Mesendoderm (in vitro differentiated cells): ENCODE results near the gene CDK13.
"Not testable (repeated sequence)": the region's sequence is repeated elsewhere in the genome, so short reads cannot be mapped to it uniquely, and the experiment has no call there.

Experiments used
- DNase-seq: peaks from one replicate; pipeline ENCODE4 v3.0.0; 2013
- H2AK5ac ChIP-seq: 2 replicates; pipeline ENCODE4 v1.6.1; 2013; ENCODE audit warnings: low read length, inconsistent platforms
- H2BK120ac ChIP-seq: 2 replicates; pipeline ENCODE4 v1.6.1; 2013; ENCODE audit warnings: low read depth, mild to moderate bottlenecking, low read length, moderate library complexity, mixed read lengths
- H2BK15ac ChIP-seq: replicated peaks from 2 replicates; pipeline ENCODE4 v1.6.1; 2013; ENCODE audit warnings: low read depth, mild to moderate bottlenecking, moderate library complexity
- H2BK5ac ChIP-seq: 2 replicates; pipeline ENCODE4 v1.6.1; 2013; ENCODE audit warnings: low read length, inconsistent platforms
- H3K18ac ChIP-seq: 2 replicates; pipeline ENCODE4 v1.6.1; 2013; ENCODE audit warnings: mild to moderate bottlenecking, low read length, mixed read lengths
- H3K23ac ChIP-seq: one replicate; pipeline ENCODE4 v1.6.1; 2013; ENCODE audit warnings: low read length
- H3K27ac ChIP-seq: 2 replicates; pipeline ENCODE4 v1.5.1; 2013; ENCODE audit warnings: low read depth, mild to moderate bottlenecking, inconsistent platforms, low read length, moderate library complexity
- H3K27me3 ChIP-seq: 2 replicates; pipeline ENCODE4 v1.6.1; 2013; ENCODE audit warnings: low read length, control low read depth, mild to moderate bottlenecking, inconsistent platforms; ENCODE audit not compliant: insufficient read depth, poor library complexity
- H3K36me3 ChIP-seq: 2 replicates; pipeline ENCODE4 v1.6.1; 2013; ENCODE audit warnings: low read length, inconsistent platforms; ENCODE audit not compliant: control insufficient read depth, insufficient read depth
- H3K4ac ChIP-seq: one replicate; pipeline ENCODE4 v1.6.1; 2013; ENCODE audit warnings: low read depth, mild to moderate bottlenecking, low read length, moderate library complexity
- H3K4me1 ChIP-seq: 2 replicates; pipeline ENCODE4 v1.6.1; 2013; ENCODE audit warnings: low read depth, low read length, inconsistent platforms; ENCODE audit not compliant: control insufficient read depth
- H3K4me2 ChIP-seq: 2 replicates; pipeline ENCODE4 v1.6.1; 2013; ENCODE audit warnings: low read length
- H3K4me3 ChIP-seq: 2 replicates; pipeline ENCODE4 v1.5.1; 2013; ENCODE audit warnings: mild to moderate bottlenecking, low read length
- H3K56ac ChIP-seq: one replicate; pipeline ENCODE4 v1.6.1; 2013; ENCODE audit warnings: low read length
- H3K79me1 ChIP-seq: 2 replicates; pipeline ENCODE4 v1.6.1; 2013; ENCODE audit warnings: low read length, inconsistent platforms
- H3K79me2 ChIP-seq: 2 replicates; pipeline ENCODE4 v1.6.1; 2013; ENCODE audit warnings: mild to moderate bottlenecking, low read length; ENCODE audit not compliant: control insufficient read depth, insufficient read depth
- H3K9ac ChIP-seq: 2 replicates; pipeline ENCODE4 v1.6.1; 2013; ENCODE audit warnings: low read length, inconsistent platforms
- H4K5ac ChIP-seq: one replicate; pipeline ENCODE4 v1.6.1; 2013; ENCODE audit warnings: low read length
- H4K8ac ChIP-seq: one replicate; pipeline ENCODE4 v1.6.1; 2013; ENCODE audit warnings: low read depth, mild to moderate bottlenecking, control low read depth, low read length, moderate library complexity
- WGBS: extraction: QIAGEN DNeasy Blood & Tissue Kit; methylation state at CpG from one replicate; pipeline ENCODE4 v1.1.7; 2013; ENCODE audit warnings: low lambda C conversion rate, missing lambda C conversion rate; ENCODE audit not compliant: insufficient coverage; ENCODE audit errors: extremely low coverage; 5-methylcytosine and 5-hydroxymethylcytosine counted together

Gene CDK13

GRCh38 chr7:40105879-40106473 is 155.9 kb downstream of the CDK13 start:
- Histone ChIP-seq H2BK5ac (no peak overlapping the region), H3K27ac (no peak overlapping the region), H3K4me2 (no peak overlapping the region), H3K79me2 (no peaks in the 10 kb centered on the region), H3K56ac (no peak overlapping the region), H2BK120ac (no peak overlapping the region), H2AK5ac (no peak overlapping the region), H3K18ac (no peak overlapping the region), H3K36me3 (no peaks in the 10 kb centered on the region), H3K9ac (no peak overlapping the region), H3K79me1 (no peaks in the 10 kb centered on the region), H3K4ac (no peak overlapping the region), H3K23ac (no peak overlapping the region), H4K5ac (no peak overlapping the region), H4K8ac (no peak overlapping the region), H2BK15ac (no peak overlapping the region), H3K4me3 (no peak overlapping the region), H3K27me3 (no peaks in the 10 kb centered on the region), H3K4me1 (no peaks in the 10 kb centered on the region)
- DNase-seq: peak; percentile 50
- WGBS: no CpG with 5 or more reads among the region's 4 CpGs

DNA sequence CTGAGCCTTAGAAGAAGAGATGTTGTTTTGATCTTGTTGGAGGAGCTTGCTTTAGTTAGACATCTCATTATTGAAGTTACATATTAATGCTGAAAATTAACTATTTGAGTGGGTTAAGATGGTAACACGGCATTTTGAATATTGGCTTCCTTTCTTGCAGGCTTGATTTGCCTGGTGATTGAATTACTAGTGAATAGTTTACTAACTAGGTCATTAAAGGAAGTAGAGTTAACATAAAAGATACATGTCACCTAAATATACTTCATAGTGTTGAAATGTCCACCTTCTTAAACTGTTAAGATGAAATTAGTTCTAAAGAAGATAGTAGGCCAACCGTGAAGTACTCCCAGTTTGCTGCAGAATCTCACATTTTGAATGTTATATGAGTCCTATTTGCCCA is 165.9 kb downstream of the CDK13 start:
- Histone ChIP-seq H3K79me1 (no peaks in the 10 kb centered on the region), H3K23ac (no peak overlapping the region), H3K9ac (no peak overlapping the region), H4K8ac (no peak overlapping the region), H3K4me1 (no peaks in the 10 kb centered on the region), H2BK15ac (no peak overlapping the region), H2BK120ac (no peak overlapping the region), H3K4ac (no peak overlapping the region), H4K5ac (no peak overlapping the region), H3K79me2 (no peaks in the 10 kb centered on the region), H3K18ac (no peak overlapping the region), H3K27ac (no peak overlapping the region), H3K4me2 (no peak overlapping the region), H3K56ac (no peak overlapping the region), H2AK5ac (no peak overlapping the region), H3K27me3 (no peaks in the 10 kb centered on the region), H3K4me3 (no peak overlapping the region), H2BK5ac (no peak overlapping the region), H3K36me3 (no peaks in the 10 kb centered on the region)
- no peak for DNase-seq
- no CpG with 5 or more reads among the region's 2 CpGs for WGBS

GRCh38 chr7:40117199-40117598 is 167.1 kb downstream of the CDK13 start:
- H3K79me2 ChIP-seq, H3K18ac ChIP-seq, DNase-seq, H3K27me3 ChIP-seq, H3K4me2 ChIP-seq, H3K27ac ChIP-seq, H4K5ac ChIP-seq, H2BK5ac ChIP-seq, H3K9ac ChIP-seq, H3K36me3 ChIP-seq, H3K4me1 ChIP-seq, H3K23ac ChIP-seq, H2AK5ac ChIP-seq, H3K56ac ChIP-seq, H3K4ac ChIP-seq, H4K8ac ChIP-seq, H3K4me3 ChIP-seq, H3K79me1 ChIP-seq, H2BK15ac ChIP-seq, H2BK120ac ChIP-seq: not testable (repeated sequence)
- WGBS: no CpG with 5 or more reads among the region's 9 CpGs

- H3K36me3 ChIP-seq, H2AK5ac ChIP-seq, H2BK5ac ChIP-seq, H2BK15ac ChIP-seq, H3K4me1 ChIP-seq, H4K8ac ChIP-seq, H3K56ac ChIP-seq, H3K79me1 ChIP-seq, H3K4ac ChIP-seq, DNase-seq, H3K23ac ChIP-seq, H3K27ac ChIP-seq, H3K27me3 ChIP-seq, H4K5ac ChIP-seq, H3K4me3 ChIP-seq, H3K9ac ChIP-seq, H3K79me2 ChIP-seq, H2BK120ac ChIP-seq, H3K18ac ChIP-seq, H3K4me2 ChIP-seq: not testable (repeated sequence)
- no CpG with 5 or more reads among the region's 7 CpGs for WGBS
Observed at GRCh38 chr7:40118201-40118600, 168.1 kb downstream of the CDK13 start.

DNA sequence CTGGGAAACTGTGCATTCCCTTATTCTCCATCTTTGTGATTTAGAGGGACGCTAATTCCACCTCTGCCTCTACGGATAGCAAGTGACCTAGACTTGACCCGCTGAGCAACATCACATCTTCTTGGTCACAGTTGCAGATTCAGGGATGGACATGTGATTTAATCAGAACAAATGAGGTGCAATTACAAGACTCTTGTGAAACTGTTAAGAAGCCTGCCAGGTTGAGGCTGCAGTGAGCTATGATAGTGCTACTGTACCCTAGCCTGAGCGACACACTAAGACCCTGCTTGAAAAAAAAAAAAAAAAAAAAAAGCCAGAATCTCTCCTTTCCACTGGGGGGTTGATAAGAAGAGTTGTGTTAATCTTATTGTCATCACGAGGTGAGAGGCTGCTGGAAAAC is 170.0 kb downstream of the CDK13 start:
- Histone ChIP-seq H4K8ac (no peak overlapping the region), H3K27me3 (no peaks in the 10 kb centered on the region), H3K56ac (no peak overlapping the region), H4K5ac (no peak overlapping the region), H2BK5ac (no peak overlapping the region), H3K4me3 (no peak overlapping the region), H3K9ac (no peak overlapping the region), H2AK5ac (no peak overlapping the region), H2BK15ac (no peak overlapping the region), H3K27ac (no peak overlapping the region), H3K23ac (no peak overlapping the region), H2BK120ac (no peak overlapping the region), H3K36me3 (no peaks in the 10 kb centered on the region), H3K4me1 (no peaks in the 10 kb centered on the region), H3K4ac (no peak overlapping the region), H3K18ac (no peak overlapping the region), H3K79me1 (no peaks in the 10 kb centered on the region), H3K4me2 (no peak overlapping the region), H3K79me2 (no peaks in the 10 kb centered on the region)
- WGBS: no CpG with 5 or more reads among the region's 5 CpGs
- DNase-seq: peak; percentile 86
